GM18870 (cell line): ENCODE data around the gene CCDC71.

ENCODE experiments used
- ATAC-seq: cut with Tn5 transposase; IDR thresholded peaks from one replicate; pipeline ENCODE4 v1.9.1; 2021; ENCODE audit warnings: moderate library complexity; ENCODE audit not compliant: unreplicated experiment

Gene CCDC71

DNA sequence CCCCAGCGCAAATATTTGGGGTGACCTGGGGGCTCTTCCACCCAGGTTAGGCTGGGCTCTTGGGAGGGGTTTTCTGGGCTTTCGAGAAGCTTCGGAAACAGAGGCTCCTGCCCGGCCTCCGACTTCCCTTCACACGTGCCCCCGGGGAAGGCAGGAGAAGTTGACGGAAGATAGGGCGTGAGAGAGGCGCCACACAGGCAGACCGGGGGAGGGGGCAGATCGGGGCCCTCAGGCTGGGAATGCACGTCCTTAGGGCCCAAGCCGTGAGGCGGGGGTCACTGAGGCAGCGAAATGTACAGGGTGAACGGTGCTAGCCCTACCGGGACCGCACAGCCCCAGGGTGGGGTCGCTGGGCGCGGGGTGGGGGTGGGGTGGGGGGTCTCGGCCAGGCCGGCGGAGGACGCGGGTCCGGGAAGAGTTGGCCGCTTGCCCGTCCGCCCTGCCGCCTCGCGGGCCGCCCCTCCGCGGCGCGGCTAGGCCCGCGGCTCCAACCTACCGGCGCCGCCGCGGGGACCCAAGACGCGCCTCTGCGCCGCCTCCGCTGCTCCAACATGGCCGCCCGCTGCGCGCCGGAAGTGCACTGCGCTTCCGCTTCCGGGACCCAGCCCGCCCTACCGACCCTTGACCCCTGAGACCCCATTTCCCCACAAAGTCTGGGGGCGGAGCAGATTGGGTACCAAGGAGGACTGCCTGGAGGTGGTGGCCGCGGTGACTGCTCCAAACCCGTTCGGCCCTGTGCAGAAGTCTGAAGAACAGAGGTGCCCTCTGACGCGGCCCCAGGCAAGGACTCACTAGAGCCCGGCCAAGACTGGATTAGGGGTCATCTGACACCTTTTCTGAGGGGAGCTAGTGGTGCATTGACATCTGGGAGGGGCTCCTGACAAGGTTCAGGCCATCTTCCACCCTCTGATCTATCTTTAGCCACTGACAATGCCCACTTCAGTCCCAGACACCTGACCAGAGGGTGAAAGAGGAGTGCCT is at the start of gene CCDC71:
Gene CCDC71 (minus strand): TSS at position 561 of the 981 bp plus-strand sequence. CDS start 2,123 bp downstream, outside the sequence.
- no peak for ATAC-seq

DNA sequence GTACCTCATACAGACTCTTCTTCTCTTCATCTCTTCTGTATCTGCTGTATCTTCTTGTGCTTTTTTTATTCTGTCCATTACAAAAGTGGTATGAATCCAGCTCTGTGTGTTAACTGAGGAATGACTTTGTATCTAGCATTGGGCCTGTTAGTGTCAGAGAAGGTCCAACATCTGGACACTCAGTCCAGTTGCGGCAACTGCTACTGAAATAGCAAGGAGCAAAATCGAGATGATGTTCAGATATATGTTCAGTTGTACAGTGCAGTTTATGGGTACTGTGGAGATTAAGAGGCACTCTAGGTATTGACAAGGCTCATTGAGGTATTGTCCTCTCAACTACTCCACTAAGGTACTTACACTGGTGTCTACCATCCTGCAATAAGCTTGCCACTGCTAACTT is 47.9 kb upstream of the CCDC71 start:
- ATAC-seq = no peak

GRCh38 chr3:49213541-49213943 is 47.4 kb upstream of the CCDC71 start:
- ATAC-seq = no peak

- ATAC-seq = no peak
These were observed 33.8 kb upstream of the CCDC71 start for GRCh38 chr3:49199900-49200281.

DNA sequence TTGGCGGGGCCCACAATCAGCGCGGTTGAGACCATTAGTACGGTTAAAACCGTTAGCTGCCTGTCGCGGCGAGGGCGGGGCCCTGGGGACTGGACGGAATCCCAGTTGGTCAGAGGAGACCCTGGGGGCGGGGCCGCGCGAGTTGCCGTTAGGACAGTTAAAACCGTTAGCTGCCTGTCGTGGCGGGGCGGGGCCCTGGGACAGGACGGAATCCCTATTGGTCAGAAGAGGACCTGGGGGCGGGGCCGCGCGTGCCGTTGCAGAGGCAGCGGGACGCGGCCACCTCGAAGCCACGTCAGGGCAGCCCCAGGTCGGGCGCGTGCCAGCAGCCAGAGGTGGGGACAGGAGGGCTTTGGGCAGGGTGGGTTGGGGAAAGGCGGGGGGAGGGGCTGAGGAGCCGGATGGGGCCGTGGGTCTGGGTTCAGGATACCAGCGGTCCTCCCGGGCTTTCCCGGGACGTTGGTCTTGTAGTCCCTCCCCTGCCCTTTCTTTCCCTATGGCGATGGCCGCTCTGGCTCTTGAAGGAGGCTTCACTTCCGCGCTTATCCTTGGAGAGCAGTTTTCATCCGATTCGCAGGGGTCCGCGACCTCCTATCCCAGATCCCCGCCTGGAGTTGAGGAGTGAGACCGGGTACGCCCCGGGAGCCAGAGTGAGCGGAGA is 33.2 kb upstream of the CCDC71 start:
- ATAC-seq = no peak

DNA sequence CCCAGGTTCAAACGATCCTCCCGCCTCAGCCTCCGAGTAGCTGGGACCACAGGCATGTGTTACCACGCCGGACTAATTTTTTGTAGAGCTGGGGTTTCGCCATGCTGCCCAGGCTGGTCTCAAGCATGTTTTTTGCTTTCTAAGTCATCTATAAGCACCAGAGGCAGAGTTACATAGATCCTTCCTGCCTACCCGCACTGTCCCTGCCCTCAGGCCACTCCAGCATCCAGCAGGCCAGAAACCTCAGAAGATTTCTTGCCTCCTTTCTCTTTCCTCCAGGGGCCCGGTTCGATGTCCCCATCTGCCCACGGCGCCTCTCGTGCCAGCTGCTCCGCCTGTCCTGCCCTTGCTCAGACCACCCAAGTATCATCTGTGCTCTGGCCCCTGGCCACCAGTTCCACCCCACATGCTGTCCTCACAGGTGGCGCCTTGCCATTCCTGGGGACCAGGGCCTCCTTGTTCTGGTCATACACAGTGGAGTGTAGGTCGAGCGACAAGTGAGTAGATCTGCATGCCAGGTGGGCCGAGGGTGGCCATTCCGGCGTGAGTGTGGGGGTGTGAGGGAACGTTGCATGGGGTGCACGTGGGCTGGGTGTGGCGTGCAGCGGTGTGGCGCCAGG is 32.6 kb upstream of the CCDC71 start:
- no peak for ATAC-seq

DNA sequence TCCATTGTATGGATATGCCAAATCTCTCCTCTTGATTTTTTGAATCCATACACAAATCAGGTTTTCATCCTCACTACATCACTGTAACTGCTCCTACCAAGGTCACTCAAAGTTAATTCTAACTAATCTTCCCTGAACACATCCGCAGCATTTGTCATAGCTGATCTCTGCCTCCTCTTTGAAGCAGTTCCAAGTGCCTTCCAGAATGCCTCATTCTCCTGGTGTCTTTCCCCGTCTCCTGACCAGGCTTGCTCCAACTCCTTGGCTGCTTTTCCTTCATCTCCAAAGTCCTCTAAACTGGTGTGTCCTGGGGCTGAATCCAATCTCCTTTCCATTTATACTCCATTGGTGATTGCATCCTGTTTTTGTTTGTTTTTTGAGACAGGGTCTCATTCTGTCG is 32.0 kb upstream of the CCDC71 start:
- ATAC-seq = no peak

GRCh38 chr3:49191741-49192140 is 25.6 kb upstream of the CCDC71 start:
- no peak for ATAC-seq

- no peak for ATAC-seq
These were observed 17.7 kb upstream of the CCDC71 start for GRCh38 chr3:49183873-49184272.

GRCh38 chr3:49182682-49183081 is 16.6 kb upstream of the CCDC71 start:
- no peak for ATAC-seq

DNA sequence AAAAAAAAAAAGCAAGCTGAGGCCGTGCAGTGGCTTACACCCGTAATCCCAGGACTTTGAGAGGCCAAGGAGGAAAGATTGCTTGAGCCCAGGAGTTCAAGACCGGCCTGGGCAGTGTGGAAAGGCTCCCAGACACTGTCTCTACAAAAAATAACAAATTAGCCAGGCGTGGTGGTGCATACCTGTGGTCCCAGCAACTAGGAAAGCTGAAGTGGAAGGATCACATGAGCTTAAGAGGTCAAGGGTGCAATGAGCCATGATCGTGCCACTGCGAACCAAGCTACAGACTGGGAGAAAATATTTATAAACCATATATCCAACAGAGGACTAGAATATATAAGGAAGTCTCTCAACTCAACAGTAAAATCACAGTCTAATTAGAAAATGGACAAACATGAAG is 15.2 kb upstream of the CCDC71 start:
- no peak for ATAC-seq

DNA sequence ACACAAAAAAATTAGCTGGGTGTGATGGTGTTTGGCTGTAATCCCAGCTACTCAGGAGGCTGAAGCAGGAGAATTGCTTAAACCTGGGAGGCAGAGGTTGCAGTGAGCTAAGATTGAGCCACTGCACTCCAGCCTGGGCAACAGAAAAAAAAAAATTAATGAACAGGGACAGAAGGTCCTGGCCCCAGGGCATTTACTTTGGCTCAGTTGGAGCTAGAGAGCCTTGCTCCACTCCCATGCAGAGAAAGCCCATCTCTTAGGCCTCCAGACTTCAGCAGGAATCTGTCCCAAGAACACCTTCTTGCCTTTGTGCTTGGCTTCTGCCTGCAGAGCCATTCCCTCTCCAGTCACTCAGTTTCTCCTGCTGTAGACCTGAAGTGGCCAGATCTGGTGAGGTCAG is 14.0 kb upstream of the CCDC71 start:
- no peak for ATAC-seq

- no peak for ATAC-seq
These were observed 10.9 kb upstream of the CCDC71 start for GRCh38 chr3:49177073-49177472.

DNA sequence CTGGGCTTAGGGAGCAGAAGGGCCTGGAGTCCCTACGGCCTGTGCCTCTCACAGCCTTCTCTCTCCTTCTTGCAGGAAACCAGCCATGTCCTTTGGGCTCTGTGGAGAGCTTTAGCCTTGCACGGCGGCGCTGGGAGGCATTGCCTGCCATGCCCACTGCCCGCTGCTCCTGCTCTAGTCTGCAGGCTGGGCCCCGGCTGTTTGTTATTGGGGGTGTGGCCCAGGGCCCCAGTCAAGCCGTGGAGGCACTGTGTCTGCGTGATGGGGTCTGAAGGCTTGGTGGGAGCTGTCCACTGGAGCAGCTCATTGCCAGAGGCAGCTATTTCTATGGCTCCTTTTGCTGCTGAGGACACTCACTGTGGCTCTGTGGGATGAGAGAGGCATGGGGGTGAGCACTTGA is 9.4 kb upstream of the CCDC71 start:
- no peak for ATAC-seq

- no peak for ATAC-seq
These were observed 8.4 kb upstream of the CCDC71 start for GRCh38 chr3:49174397-49174985.

GRCh38 chr3:49173792-49174170 is 7.7 kb upstream of the CCDC71 start:
- no peak for ATAC-seq

GRCh38 chr3:49173116-49173791 is 7.1 kb upstream of the CCDC71 start:
- no peak for ATAC-seq

- no peak for ATAC-seq
These were observed 6.5 kb upstream of the CCDC71 start for GRCh38 chr3:49172551-49173041.

- ATAC-seq = no peak
These were observed 5.8 kb upstream of the CCDC71 start for GRCh38 chr3:49171775-49172500.
